ENCODE data around the gene DENND1B. TPM values are rescaled to one million over a fixed set of nuclear protein-coding genes. Genes with fewer than 3 reads are reported as not detected.

Gene DENND1B
- total RNA-seq, 4 donors from 2014 or later: 12.4 to 27.5 (median 15.9) TPM

DNA sequence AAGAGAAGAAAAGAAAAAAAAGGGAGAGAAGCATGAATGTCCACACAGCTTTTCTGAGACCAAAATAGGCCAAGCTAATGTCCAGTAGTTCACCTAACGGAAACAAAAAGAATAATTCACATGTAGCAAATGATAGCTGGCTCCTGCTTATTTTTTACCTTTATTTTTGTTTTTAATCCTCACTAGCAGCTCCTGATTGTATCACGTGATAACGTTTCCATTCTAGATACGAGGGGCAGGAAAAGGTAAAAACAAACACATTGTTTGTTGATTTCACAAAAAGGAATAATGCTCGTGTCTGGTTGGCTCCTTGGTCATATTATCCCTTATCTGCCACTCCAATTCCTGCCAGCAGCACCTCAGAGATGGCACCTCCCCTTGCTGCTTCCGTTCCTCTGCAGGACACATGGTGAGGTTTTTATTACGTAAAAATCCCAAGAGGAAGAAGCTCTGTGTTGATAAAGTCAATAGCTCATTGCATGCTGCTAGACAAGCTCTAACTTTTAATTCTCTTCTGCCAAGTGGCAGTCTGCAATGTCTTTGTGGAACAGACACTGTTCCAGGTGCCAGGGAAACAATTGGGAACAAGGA, 305.6 kb downstream of the DENND1B start:
- TF ChIP-seq, protein P1, sequence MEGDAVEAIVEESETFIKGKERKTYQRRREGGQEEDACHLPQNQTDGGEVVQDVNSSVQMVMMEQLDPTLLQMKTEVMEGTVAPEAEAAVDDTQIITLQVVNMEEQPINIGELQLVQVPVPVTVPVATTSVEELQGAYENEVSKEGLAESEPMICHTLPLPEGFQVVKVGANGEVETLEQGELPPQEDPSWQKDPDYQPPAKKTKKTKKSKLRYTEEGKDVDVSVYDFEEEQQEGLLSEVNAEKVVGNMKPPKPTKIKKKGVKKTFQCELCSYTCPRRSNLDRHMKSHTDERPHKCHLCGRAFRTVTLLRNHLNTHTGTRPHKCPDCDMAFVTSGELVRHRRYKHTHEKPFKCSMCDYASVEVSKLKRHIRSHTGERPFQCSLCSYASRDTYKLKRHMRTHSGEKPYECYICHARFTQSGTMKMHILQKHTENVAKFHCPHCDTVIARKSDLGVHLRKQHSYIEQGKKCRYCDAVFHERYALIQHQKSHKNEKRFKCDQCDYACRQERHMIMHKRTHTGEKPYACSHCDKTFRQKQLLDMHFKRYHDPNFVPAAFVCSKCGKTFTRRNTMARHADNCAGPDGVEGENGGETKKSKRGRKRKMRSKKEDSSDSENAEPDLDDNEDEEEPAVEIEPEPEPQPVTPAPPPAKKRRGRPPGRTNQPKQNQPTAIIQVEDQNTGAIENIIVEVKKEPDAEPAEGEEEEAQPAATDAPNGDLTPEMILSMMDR (IDR thresholded peaks at IDR 0.05; ENCODE audit: low read depth): no peak

DNA sequence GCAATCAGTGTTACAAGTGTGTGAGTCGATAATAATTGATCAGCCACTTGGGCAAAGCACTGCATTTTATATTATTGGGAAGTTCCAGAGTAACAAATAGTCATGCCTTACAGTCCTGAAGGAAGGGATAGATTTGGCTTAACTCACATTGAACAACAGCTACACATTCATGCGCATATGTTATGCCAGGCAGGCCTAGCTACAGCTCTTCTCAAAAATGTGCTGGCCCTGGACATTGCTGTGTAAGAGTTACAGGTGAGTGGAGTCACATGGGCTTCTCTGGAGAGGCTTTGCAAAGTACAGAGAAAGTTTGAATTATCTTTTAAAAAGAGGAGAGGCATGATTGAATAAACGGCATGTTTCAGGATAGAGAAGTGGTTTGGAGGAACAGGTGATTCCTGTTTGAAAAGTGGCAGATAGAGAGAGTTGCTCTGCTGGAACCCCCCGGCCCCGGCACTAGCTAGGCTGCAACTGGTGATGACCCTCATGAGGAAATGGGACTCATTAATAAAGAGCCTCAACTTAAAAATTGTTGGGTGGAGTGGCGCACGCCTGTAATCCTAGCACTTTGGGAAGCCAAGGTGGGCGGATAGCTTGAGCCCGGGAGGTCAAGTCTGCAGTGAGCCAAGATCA, 306.6 kb downstream of the DENND1B start:
- TF ChIP-seq, protein P1 (IDR thresholded peaks at IDR 0.05; ENCODE audit: low read depth): no peak

DNA sequence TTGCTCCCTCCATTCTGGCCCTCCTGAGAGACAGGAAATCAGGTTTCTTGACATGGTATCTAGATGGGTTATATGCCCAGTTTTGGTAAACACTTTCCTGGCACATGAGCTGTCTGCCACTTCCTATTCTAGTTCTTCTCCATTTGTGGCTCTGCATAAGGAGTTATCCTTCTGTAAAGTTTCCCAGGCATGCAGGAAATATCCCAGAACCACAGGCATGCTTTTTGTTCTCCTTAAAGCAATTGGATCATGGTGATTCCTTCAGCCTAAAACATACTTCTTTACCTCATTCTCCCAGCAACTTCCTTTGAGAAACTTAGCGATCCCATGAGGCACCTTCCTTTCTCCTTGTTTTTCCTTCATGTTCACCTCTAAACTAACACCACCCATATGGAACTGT, 307.4 kb downstream of the DENND1B start:
- TF ChIP-seq, protein P1 (IDR thresholded peaks at IDR 0.05; ENCODE audit: low read depth): no peak

DNA sequence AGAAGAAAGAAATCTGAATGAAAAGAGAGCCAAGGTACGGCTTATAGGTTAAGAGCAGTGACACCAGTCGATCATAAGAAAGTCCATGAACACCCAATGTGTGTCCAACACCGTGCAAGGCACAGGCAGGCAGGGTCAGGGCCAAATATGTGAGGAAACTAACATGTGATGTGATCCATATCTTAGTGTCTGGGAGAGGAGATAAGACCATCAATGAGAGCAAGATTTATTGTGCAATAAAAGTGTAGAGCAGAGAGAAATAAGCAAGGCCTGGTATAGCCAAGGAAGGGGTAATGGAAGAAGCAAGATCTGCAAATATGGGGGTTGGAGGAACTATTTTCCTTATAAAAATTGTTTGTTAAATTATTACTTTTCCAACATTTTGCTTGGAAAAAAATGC, 308.5 kb downstream of the DENND1B start:
- TF ChIP-seq, protein P1 (IDR thresholded peaks at IDR 0.05; ENCODE audit: low read depth): no peak

DNA sequence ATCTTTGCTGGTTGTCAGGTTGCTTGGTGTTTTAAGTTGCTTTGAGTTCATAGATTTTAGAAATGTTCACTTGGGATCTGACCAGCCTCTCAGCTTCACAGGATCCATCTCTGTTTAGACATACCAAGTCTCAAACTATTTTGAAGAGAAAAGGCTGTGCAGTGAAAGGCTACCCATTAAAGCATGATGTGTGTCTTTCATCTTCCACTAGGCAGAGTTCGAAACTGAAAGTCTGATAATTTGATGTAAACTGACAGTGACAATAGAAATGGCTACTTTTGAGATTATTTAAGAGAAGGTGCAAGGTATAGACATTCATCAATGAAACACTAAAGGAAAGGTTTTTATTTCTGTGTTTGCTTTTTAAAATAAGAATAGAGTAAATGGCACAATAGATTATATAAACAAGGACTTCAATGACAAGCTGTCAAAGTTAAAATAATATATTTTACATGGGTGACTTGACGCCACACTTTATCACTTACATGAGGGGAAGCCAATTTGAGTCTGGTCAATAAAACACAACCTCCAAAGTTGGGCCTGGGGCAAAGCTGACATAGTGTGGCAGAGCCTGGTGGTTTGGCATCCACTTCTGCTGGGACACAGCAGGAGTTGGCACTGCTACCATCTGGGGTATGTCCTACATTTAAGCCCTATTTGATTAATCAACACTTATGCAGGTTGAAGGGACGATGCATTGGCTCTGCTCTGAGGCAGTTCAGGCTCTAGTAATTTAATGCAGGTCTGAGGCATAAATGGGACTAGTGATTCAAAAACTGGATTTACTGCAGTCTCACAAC, 309.6 kb downstream of the DENND1B start:
- TF ChIP-seq, protein P1 (IDR thresholded peaks at IDR 0.05; ENCODE audit: low read depth): no peak

DNA sequence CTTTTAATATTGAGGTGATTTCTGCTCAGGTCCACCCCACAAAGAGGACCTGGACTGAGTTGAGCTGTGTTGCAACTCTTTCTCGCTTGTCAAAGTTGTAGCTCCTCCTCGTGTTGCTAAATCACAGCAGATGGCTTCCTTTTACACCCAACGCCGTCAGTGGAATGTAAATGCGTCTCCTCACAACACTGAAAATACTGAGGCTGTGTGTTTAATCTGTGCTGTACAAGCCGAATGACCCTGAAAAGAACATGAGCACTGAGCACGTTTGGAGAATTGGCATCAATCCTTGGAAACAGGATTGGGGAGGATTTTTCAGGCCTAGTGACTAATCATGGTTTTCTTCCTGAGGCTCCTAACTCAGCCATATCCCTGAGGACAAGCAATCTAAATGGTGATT, 311.2 kb downstream of the DENND1B start:
- TF ChIP-seq, protein P1 (IDR thresholded peaks at IDR 0.05; ENCODE audit: low read depth): no peak

DNA sequence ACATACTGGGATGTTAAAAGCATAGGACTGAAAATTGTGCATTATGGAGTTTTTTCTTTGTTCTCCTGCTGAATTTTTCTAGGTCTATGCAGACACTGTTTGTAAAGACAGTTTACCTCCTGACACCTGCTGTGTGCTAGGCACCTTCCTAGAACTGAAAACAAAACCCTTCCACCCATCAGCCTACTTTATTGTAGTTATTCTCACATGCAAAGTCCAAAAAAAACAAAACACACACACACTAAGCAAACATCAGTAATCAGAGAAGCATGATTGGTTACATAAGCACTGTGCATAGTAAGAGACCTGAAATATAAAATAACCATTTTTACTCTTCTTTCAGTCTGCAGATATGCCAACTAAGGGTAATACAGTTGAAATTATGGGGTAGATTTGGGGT, 312.1 kb downstream of the DENND1B start:
- TF ChIP-seq, protein P1 (IDR thresholded peaks at IDR 0.05; ENCODE audit: low read depth): no peak

Data from subcutaneous adipose tissue (tissue), 4 donors.